IPS DF 4.7 (cell line): ENCODE data around the gene SMPX.
"Not testable (repeated sequence)": the region's sequence is repeated elsewhere in the genome, so short reads cannot be mapped to it uniquely, and the experiment has no call there.

Experiments
- DNase-seq: peaks from one replicate; pipeline ENCODE4 v3.0.0-alpha.2; 2013; ENCODE audit warnings: low spot score; ENCODE audit errors: extremely low read depth

The SMPX gene

DNA sequence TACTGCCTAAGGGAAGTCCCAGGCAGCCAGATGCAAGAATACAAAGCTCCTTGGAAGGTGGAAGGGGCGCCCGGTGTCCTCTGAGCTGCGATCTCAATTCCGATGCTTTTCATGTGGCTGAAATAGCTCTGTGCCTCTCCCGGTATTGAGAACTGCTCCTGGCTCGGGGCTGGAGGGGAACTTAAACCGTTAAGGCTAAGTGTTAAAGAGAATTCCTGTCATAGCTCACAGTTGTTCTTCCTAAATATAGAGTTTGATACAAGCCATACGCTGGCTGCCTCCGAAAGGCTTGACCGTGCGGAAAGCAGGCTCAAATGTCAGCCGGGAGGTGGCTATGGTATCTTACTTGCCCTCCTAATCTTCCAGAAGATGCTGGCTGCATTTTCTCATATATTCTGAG is at the start of gene SMPX:
SMPX (minus strand) TSS at position 157 of the 400 bp plus-strand sequence. CDS start 3,826 bp downstream, outside the sequence.
- DNase-seq, result no peak

DNA sequence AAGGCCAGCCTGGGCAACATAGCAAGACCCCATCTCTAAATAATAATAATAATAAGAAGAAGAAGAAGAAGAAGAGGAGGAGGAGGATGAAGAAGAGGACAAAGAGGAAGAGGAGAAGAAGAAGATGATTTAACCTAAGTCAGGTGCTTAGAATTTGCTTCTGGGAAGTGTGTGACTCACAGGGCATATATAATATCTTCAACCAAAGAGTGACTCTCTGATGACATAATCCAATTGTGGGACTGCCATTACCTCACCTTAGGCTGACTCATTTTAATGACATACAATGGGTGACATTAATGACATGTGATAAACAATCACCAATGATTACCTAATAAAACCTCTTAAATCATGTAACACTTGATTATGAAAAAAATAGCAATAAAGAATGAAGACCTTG is 48.8 kb upstream of the SMPX start:
- no peak for DNase-seq

DNA sequence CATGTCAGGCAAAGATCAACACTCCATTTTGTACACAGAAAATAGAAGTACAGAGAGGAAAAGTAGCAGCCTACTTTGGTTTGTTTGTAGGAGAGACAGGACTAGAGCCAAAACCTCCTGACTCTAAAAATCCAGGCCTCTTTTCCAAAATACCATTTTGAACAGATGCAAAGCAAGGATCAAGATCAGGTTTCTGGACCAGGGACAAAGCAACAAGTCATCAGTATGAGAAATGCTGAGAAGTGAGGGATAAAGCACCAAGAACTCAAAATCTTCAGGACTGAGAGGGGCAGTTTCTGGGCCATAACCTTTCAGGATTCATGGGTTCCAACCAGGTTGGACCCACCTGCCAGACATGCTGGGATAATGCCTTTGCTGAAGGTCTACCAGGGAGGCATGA is 44.9 kb upstream of the SMPX start:
- DNase-seq, result no peak

DNA sequence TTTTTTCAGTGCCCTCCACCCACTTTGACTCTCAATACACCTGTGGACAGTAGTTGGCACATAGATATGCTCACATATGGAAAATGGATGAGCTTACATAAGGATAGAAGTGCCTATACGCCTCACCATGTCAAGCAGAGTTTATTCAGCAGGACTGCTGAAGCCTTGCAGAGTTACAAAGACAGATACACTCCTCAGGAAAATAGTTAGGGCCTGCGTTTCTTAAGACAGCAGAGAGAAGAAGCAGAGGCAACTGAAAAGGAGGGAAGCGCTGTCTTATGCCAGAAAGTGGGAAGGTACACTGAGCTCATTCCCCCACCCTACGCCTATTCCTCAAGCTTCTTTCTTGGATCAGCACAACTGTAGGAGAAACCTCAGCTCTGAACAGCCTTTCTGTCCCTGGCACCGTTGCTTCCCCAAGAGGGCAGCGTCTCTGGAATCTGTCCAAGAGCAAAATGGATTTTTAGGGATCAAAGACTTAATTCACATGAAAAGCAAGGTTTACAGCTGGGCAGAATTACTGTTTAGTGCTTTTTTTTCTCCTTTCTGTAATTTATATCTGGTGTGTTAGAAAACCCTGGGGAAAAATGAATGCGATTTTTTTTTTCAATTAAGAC is 44.2 kb upstream of the SMPX start:
- DNase-seq, result no peak

DNA sequence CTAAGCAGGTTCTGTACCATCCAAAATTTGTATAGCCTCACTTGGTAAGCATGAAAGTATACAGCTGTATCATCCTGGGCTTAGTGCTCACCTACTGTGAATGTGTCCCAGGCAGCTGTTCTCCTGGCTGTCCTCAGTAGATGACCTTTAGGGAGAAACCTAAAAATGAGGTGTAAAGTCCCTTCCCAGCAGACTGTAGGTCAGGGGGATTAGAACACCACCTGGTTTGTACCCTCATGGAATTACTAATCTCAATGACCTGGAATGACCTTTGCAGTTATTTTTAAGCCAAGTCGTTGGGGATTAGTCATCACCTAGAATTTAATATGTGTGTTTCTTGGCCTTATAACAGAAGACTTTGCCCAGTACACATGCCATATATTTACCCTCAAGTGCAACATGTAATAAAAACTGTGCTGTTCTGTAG is 42.4 kb upstream of the SMPX start:
- DNase-seq, result no peak

DNA sequence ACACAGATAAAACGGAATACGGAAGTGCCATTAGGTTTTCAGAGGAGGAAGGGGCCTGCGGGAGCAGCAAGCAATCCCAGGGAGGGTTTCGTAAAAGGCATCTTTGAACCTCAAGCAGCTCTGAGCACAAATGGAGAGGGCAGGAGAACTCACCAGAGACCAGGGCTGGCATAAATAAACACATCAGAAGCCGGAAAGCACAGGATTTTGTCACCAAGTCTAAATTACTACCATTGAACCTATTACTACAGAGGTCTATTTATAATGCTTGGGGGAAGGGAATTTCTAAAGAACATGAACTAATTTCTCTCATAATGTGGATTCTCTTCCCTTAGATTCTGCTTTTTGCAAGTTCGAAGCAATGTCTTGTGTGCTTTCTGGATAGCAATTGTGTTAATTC is 41.9 kb upstream of the SMPX start:
- DNase-seq, result no peak

DNA sequence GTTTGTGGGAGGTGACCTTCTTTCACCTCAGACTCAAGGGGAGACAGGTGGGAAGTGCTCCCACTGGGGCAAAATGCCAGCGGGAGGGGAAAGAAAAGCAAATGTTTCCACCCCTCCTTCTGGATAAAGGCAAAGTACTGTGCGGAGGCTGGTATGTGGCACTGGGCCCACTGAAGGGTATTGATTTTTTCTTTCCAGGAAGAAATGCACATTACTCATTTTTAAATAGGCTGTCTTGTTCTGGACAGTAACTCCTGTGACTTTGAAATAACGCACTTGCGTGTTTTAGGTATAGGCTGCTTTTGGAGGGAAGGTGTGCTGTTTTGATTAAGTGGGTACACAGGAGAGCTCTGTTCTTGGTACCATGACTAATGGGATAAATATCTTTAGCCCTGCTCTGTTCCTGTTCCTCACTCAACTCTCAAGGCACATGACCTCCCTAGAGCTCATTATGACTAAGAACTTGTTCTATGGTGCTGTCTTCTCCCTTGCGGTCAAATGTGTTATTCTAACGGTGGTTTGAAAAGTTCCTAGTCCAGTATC is 40.8 kb upstream of the SMPX start:
- DNase-seq, result no peak

DNA sequence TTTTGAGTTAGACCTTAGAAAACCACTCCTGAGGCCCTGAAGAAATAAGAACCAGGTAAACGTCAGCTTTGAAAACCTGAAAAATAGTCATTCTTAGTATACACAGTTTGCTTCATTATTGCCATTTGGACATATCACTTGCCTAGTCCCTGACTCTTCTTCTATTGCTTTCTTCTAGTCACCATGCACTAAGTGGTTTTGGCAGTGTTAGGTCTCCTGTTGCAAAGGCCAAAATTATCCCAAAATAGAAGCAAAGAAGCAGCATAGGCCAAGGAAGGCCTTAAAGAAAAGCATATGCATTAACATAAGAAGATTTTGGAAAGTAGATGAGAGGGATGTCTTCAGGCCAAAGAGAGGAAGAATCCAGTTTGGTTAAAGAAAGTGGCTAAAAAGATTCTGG is 24.1 kb upstream of the SMPX start:
- no peak for DNase-seq

DNA sequence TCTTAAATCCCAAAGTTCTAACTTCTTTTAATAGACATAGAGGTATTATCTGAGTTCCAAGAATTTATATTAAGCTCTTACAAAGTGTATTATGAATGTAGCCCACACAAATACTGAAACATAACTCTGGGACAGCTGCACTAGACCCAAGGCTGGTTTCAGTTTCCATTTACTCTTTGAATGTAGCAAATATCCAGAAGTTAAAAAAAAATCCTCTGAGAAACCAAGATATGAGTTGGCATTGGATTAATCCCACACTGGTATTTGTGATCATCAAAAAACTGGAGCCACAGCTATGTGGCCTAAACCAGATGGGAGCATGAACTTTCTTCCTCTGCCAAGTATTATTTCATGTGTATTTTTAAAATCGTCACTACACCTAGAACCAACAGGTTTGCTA is 23.6 kb upstream of the SMPX start:
- DNase-seq, result no peak

DNA sequence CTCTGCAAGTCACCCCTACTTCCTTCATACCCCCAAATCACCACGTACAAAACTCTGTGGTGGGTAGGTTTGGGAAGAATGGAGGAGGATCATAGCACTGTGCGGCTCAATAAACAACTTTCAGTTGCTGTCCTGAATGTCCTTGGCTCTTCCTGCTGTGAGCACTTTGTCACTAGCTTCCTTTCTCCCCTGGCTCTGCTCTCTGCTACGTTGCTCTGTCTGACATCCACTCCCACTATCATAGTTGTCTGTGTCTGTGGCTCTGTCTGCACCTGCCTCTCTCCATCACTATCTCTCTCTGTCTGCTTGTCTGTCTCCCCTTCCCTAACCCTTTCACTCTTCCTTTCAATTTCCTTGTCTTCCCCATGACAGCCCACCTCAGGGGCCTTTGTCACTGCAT is 21.2 kb upstream of the SMPX start:
- no peak for DNase-seq

DNA sequence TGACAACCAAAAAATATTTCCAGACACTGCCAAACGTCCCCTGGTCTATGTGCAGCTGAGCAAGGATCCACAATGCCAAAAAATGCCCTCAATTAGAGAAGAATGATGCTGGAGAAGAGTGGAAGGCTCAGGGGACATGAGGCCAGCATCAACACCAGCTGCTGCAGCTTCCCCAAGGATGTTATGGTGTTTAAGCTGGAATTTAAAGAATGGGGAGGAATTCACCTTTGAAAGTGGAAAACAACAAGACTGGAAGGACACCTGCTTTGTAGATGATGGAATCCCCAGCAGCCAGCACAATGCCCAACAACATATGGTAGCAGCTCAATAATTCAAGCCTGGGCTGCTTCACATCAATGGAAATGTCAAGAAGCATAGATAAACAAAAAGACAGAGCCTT is 20.3 kb upstream of the SMPX start:
- no peak for DNase-seq

DNA sequence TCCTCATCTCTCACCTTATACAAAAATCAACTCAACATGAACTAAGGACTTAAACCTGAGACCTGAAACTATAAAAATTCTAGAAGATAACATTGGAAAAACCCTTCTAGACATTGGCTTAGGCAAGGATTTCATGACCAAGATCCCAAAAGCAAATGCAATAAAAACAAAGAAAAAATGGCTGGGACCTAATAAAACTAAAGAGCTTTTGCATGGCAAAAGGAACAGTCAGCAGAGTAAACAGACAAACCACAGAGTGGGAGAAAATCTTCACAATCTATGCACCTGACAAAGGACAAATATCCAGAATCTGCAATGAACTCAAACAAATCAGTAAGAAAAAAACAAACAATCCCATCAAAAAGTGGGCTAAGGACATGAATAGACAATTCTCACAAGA is 17.2 kb upstream of the SMPX start:
- not testable (repeated sequence) for DNase-seq

DNA sequence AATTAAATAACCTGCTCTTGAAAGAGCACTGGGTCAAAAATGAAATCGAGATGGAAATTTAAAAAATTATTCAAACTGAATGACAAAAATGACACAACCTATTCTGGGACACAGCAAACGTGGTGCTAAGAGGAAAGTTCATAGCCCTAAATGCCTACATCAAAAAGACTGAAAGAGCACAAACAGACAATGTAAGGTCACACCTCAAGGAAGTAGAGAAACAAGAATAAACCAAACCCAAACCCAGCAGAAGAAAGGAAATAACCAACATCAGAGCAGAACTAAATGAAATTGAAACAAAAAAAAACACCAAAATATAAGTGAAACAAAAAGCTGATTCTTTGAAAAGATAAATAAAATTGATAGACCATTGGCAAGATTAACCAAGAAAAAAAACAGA is 15.1 kb upstream of the SMPX start:
- DNase-seq, result not testable (repeated sequence)

DNA sequence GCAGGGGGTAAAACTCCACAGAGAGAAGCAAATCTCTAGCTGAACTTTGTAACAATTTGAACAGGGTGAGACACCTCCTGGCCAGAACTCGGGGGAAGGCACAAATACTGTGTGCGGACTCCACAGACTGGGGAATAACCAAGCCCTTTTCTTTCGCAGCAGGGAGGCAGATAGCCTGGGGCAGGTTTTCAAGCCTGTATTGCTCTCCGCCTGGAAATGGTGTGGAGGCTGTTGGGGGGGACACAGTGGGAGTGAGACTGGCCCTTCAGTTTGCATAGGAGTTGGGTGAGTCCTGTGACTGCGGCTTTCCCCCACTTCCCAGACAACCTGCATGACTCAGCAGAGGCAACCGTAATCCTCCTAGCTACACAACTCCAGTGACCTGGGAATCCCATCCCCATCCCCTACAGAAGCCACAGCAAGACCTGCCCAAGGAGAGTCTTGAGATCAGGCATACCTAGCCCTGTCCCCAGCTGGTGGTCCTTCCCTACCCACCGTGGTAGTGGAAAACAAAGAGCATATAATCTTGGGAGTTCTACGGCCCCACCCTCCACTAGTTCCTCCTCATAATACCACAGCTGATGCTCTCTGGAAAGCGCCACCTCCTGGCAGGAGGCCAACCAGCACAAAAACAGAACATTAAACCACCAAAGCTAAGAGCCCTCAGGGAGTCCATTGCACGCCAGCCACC is 12.9 kb upstream of the SMPX start:
- DNase-seq, result no peak

DNA sequence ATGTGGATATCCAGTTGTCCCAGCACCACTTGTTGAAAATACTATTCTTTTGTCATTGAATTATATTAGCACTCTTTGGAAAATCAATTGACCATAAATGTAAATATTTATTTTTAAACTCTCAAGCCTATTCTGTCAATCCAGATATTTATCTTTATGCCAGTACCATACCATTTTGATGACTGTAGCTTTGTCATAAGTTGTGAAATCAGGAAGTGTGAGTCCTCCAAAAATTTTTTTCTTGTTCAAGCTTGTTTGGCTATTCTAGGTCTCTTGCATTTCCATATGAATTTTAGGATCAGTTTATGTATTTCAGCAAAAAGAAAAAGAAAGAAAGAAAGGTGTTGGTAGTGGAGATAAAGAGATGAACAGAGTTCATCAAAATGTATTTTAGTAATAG is 8.2 kb upstream of the SMPX start:
- no peak for DNase-seq

DNA sequence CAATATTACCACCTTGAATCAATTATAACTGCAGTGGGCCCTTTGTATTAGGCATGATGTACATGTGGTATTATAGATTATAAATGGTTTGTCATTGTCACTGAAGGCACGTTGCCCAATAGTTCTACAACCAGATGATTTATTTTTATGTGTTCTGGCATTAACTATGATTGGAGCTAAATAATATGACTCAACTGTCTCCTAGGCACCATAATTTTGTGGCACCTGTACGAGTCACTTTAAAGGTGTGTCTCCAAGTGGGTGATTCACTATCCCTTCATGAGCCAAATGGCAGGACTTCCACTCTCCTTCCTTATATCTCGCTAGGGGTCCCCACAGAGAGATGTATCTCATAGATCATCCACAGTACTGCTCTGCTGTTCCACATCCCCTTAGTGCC is 6.1 kb upstream of the SMPX start:
- DNase-seq, result no peak

DNA sequence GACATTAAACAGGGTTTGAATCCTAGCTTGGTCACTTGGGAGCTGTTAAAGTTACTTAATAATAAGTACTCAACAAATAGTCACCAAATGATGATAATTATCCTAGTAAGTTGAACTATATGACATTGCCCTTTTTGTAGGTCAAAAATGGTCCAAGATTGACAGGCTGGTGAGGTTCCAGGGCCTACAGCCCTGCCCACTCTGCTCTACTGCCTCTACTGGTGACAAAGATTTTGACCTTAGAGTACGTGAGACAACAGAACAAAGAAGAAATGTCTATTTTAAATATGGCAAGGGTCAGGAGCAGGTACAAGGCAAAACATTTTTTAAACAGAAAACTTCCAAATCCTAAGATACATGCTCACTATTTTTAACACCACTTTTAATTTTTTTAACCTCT is 572 bp upstream of the SMPX start:
- DNase-seq, result no peak

DNA sequence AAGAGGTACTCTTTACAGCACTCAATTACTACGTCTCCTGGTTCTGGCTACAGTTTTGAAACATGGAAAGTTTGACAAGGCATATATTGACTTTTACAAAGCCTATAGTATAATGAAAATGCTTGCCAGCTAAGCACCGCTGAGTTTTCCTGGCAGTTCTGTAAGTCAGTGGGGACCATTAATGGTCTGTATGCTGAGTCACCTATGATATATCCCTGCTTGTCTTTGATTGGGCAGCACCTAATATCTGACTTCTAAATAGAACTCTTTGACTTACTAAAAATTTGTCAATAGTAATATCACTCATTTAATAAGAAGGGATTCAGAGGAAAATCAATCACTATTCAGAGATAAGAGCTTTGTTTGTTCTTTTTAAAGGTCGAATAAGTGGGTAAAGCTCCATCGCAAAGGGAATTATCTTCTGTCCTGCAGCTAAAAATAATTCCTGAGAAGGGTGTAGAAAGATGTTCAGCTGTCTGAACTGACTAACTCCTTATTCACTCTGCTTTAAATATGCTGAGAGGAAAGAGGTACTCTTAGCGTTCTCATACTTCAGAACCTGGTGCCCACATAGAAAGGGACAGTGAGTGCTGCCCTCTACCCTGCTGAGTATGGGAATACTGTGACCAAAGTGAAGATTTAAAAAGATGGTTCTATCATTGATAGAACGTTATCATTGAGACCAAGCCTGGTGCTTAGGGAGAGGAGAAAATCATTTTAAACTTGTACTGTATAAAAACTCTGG is 959 bp downstream of the SMPX start:
- no peak for DNase-seq

DNA sequence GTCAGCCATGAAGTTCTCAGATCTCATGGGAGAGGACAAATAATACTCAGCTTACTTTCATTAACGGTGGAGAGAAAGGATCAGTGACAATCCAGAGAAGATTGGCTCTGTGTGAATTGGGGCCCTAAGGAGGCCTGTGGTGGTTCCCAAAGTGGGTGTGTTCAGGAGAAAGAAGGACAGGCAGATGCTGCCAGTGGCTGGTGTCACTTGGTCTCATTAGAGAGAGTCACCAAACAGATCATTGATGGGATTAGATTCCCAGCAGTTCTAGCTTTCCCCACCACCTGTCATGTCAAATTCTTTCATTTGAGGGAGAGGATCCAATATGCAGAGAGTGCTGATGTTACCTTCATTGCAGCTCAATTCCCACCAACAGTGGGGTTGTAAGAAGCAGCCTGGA is 8.0 kb downstream of the SMPX start:
- DNase-seq, result no peak

DNA sequence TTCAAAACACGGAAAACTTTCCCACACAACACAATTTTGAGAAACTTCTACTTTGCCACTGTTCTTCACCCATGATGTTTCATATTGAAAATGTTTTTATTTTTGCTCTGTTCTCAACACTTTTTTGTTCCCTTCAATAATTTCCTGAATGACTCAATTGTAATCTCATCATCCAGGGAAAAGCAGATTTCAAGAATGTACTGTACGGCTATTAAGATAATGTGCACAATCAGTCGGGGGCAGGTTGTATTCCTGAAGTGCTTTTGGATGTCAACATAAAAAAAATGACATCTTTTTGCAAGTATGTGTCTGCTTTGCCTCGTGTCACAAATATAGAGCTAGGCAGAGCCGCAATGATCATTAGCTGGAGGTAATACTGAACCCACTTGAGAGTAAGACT is 9.7 kb downstream of the SMPX start:
- no peak for DNase-seq

DNA sequence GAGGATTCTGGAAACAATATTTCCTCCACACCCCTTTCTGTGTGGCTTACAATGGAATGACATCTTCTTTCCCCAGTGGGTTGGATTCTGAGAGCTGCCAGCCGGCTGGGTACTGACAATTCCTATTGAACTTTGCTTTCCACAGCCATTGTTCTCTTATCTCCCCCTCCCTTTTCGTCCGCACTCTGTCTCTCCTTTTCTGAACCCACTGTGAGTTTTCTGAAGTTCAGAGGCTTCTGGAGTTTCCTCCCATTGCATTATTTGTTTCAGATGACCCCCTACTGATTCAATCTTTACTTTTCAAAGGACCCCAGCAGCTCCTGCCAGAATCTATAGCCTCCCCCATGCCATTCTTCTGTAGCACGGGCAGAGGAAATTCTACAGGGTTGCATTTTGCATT is 10.4 kb downstream of the SMPX start:
- no peak for DNase-seq

DNA sequence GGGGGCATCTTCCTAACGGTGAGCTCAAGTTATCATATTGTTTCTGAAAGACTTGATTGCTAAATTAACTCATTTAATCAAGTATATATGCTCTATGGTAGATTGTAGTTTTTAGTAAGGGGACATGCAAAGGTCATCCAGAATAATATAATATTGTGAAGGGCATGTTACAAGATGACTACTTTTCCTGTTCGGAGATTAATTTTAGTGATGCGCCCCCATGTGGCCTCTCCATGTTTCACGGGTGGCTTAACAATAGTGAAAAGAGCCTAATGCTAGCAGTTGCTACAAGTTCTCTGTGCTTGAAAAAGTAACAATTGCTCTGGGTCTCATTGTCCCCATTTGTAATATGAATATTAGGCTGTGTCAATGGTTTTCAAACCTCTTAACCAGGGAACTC is 12.2 kb downstream of the SMPX start:
- DNase-seq, result no peak
